Measurements from ENCODE around the gene PLEKHA7. TPM values are rescaled to one million over a fixed set of nuclear protein-coding genes. Genes with fewer than 3 reads are reported as not detected.

PLEKHA7 gene
- total RNA-seq, 1 experiment from 2014 or later: 57.6 TPM

DNA sequence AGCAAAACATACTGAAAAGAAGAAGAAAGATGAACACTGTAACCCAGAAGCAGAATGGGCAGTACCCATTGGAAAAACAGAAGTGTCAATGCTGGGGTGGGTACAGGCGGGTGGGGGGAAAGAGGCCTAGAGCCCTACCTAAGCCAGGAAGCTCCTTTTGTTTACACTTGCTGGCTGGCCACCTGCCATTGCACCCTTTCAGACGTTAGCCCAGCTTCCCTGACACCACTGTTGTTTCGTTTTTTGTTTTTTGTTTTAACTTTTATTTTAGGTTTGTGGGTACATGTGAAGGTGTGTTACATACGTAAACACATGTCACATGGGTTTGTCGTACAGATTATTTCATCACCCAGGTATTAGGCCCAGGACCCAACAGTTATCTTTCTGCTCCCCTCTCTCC, 55.4 kb downstream of the PLEKHA7 start:
- no peaks in the 10 kb centered on the region for H3K9me3 Mint-ChIP-seq (ENCODE audit: unreplicated experiment)
- H3K4me1 ChIP-seq: peaks cover 57% of the 10 kb centered on the region
- no TSS peak for BruUV-seq (replicated peaks)
- H3K27me3 ChIP-seq (replicated peaks; ENCODE audit: control insufficient read depth, insufficient read depth, low read length): no peaks in the 10 kb centered on the region
- no peak for DNase-seq
- H3K4me3 Mint-ChIP-seq (ENCODE audit: unreplicated experiment): no peak overlapping the region
- H3K9me3 ChIP-seq: no peaks in the 10 kb centered on the region
- TF ChIP-seq, protein P1, sequence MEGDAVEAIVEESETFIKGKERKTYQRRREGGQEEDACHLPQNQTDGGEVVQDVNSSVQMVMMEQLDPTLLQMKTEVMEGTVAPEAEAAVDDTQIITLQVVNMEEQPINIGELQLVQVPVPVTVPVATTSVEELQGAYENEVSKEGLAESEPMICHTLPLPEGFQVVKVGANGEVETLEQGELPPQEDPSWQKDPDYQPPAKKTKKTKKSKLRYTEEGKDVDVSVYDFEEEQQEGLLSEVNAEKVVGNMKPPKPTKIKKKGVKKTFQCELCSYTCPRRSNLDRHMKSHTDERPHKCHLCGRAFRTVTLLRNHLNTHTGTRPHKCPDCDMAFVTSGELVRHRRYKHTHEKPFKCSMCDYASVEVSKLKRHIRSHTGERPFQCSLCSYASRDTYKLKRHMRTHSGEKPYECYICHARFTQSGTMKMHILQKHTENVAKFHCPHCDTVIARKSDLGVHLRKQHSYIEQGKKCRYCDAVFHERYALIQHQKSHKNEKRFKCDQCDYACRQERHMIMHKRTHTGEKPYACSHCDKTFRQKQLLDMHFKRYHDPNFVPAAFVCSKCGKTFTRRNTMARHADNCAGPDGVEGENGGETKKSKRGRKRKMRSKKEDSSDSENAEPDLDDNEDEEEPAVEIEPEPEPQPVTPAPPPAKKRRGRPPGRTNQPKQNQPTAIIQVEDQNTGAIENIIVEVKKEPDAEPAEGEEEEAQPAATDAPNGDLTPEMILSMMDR (IDR thresholded peaks at IDR 0.05; ENCODE audit: insufficient read depth in 1 of 2, low read depth in 1 of 2, low read length in 1 of 2, severe bottlenecking in 1 of 2, unreplicated experiment in 1 of 2): no peak
- H3K36me3 ChIP-seq (ENCODE audit: control insufficient read depth, insufficient read depth, low read length): no peaks in the 10 kb centered on the region
- no peak overlapping the region for H3K4me3 ChIP-seq (ENCODE audit: low read depth, low read length)
- H3K27me3 Mint-ChIP-seq (ENCODE audit: insufficient read depth, unreplicated experiment): no peaks in the 10 kb centered on the region
- CTCF ChIA-PET: no interaction called here
- H3K36me3 Mint-ChIP-seq (ENCODE audit: insufficient read depth, unreplicated experiment): peaks cover 10% of the 10 kb centered on the region
- POLR2A ChIA-PET: no interaction called here
- no peak overlapping the region for H3K27ac Mint-ChIP-seq (ENCODE audit: unreplicated experiment)
- intact Hi-C loops (cut with micrococcal nuclease; ENCODE audit: unreplicated experiment): no loop called here
- peaks cover 48% of the 10 kb centered on the region for H3K4me1 Mint-ChIP-seq (ENCODE audit: low read depth, unreplicated experiment)

DNA sequence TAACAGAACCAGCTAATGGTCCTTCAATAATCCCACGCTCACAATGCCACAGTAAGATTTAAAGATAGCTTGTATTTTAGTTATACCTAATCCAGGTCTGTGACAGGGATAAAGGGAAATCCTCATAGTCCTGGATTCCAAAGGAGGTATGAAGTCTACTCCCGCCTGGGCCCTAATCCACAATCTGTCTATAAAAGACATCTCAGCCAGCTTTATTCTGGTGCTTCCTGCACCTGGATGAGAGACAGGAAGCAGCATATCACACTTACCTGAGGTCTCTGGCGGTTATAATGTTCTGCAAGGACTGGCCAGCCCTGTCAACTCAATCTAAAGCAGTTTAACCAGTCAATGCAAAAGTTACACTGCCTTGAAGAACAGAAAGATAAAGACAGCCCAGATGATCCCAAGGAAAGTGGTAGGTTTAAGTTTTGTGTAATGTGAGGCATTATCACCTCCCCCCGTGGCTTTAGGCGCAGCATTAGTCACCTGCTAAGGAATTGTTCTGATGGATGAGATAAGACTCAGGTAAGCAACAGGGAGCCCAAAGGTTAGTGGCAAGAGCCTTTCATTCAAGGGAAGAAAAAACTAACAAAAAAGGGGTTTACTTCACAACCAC, 57.6 kb downstream of the PLEKHA7 start:
- Histone ChIP-seq H3K4me1 (peaks cover 68% of the 10 kb centered on the region), H3K36me3 (ENCODE audit: control insufficient read depth, insufficient read depth, low read length) (no peaks in the 10 kb centered on the region), H3K9me3 (no peaks in the 10 kb centered on the region), H3K4me3 (ENCODE audit: low read depth, low read length) (no peak overlapping the region), H3K27me3 (replicated peaks; ENCODE audit: control insufficient read depth, insufficient read depth, low read length) (no peaks in the 10 kb centered on the region)
- Mint-ChIP-seq H3K9me3 (ENCODE audit: unreplicated experiment) (no peaks in the 10 kb centered on the region), H3K36me3 (ENCODE audit: insufficient read depth, unreplicated experiment) (peaks cover 10% of the 10 kb centered on the region), H3K4me1 (ENCODE audit: low read depth, unreplicated experiment) (peaks cover 48% of the 10 kb centered on the region), H3K27ac (ENCODE audit: unreplicated experiment) (peak overlapping the region; percentile 76), H3K4me3 (ENCODE audit: unreplicated experiment) (peak overlapping the region; percentile 61), H3K27me3 (ENCODE audit: insufficient read depth, unreplicated experiment) (no peaks in the 10 kb centered on the region)
- intact Hi-C loops (cut with micrococcal nuclease; ENCODE audit: unreplicated experiment): loop anchor here (1.0 to 2.0 kb wide), 2 partner anchors 58 to 170 kb away; partner anchors contain the start of gene PLEKHA7
- CTCF ChIA-PET: interaction anchor here (0.6 to 0.8 kb wide), 4 partner anchors 80 to 136 kb away, joined by 3 to 9 read pairs (median 4); partner anchors contain the start of gene RPS13
- DNase-seq: peak; percentile 68 to 70
- no TSS peak for BruUV-seq (replicated peaks)
- TF ChIP-seq, protein P1 (IDR thresholded peaks at IDR 0.05; ENCODE audit: insufficient read depth in 1 of 2, low read depth in 1 of 2, low read length in 1 of 2, severe bottlenecking in 1 of 2, unreplicated experiment in 1 of 2): no peak
- POLR2A ChIA-PET: interaction anchor here (1.2 kb wide), 1 partner anchor 121 kb away, joined by 3 read pairs; the partner anchor contains the start of gene RPS13

DNA sequence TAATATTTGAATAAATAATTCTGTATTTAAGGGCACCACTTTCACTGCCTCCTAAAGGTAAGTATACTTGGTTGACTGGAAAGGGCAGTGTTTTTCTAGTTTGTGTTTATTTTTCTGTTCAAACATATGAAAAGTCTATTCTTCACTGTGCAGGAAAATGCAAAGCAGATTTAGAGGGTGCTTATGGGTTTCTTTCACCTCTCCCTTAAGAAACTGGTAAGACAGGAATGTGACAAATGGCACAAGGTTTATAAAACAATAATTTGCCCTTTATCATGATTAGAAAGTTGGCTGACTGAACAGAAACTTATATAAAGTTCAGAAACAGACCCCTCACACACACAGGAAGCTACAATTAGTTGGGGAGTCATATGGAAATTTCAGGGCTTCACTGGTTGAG, 60.6 kb downstream of the PLEKHA7 start:
- H3K4me3 ChIP-seq (ENCODE audit: low read depth, low read length): no peak overlapping the region
- DNase-seq: no peak
- ChIA-PET CTCF (no interaction called here), POLR2A (no interaction called here)
- H3K36me3 ChIP-seq (ENCODE audit: control insufficient read depth, insufficient read depth, low read length): no peaks in the 10 kb centered on the region
- Mint-ChIP-seq H3K27ac (ENCODE audit: unreplicated experiment) (no peak overlapping the region), H3K27me3 (ENCODE audit: insufficient read depth, unreplicated experiment) (no peaks in the 10 kb centered on the region), H3K4me1 (ENCODE audit: low read depth, unreplicated experiment) (peaks cover 31% of the 10 kb centered on the region), H3K36me3 (ENCODE audit: insufficient read depth, unreplicated experiment) (peaks cover 10% of the 10 kb centered on the region), H3K4me3 (ENCODE audit: unreplicated experiment) (no peak overlapping the region), H3K9me3 (ENCODE audit: unreplicated experiment) (no peaks in the 10 kb centered on the region)
- no peaks in the 10 kb centered on the region for H3K27me3 ChIP-seq (replicated peaks; ENCODE audit: control insufficient read depth, insufficient read depth, low read length)
- H3K9me3 ChIP-seq: no peaks in the 10 kb centered on the region
- peaks cover 50% of the 10 kb centered on the region for H3K4me1 ChIP-seq
- TF ChIP-seq, protein P1 (IDR thresholded peaks at IDR 0.05; ENCODE audit: insufficient read depth in 1 of 2, low read depth in 1 of 2, low read length in 1 of 2, severe bottlenecking in 1 of 2, unreplicated experiment in 1 of 2): no peak
- intact Hi-C loops (cut with micrococcal nuclease; ENCODE audit: unreplicated experiment): no loop called here
- BruUV-seq (replicated peaks): no TSS peak

Data from Caco-2 (cell line).